Lung microvascular endothelial cell (primary cell): ENCODE results near the gene ETNK1. TPM values are rescaled to one million over a fixed set of nuclear protein-coding genes. Genes with fewer than 3 reads are reported as not detected.
A peak's percentile ranks its signal among the peaks of the same experiment; 100 is the strongest.
"Not testable (repeated sequence)": the region's sequence is repeated elsewhere in the genome, so short reads cannot be mapped to it uniquely, and the experiment has no call there.

Experiments used
- DNase-seq, 2 donors: peaks; one replicate each; pipeline versions ENCODE4 v3.0.0 to v3.0.0-alpha.2; 2010; ENCODE audit warnings: low read depth in 2 of 2
- total RNA-seq: library from RNA; depleted of rRNA; stranded (reverse); fragments of >200 nt; gene quantifications from 2 replicates; pipeline ENCODE4 v1.2.1, GENCODE V29; 2014

The ETNK1 gene
- total RNA-seq, 1 donor from 2014 or later, result 41.1 TPM

- peak; percentile 90 to 92 for DNase-seq
Measured at GRCh38 chr12:22687361-22688076, 62.5 kb downstream of the ETNK1 start.

- no peak for DNase-seq
Measured at GRCh38 chr12:22689876-22690275, 64.9 kb downstream of the ETNK1 start.

DNA sequence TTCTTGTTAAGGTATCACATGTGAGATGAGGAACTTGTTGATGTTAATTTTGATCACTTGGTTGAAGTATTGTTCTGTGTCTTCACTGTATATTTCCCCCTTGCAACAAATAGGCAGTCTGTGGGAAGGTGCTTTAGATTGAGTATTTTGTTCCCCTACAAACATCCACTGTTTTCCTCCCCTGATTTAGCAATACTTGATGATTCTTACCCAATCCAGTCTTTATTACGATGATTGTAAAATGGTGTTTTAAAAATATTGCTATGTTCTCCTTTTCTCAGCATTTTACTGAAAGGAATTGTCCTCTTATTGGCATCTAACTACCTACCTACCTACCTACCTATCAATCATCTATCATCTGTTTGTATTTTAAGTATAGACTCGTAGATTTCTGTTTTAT lies 66.3 kb downstream of the ETNK1 start:
- DNase-seq, result no peak

GRCh38 chr12:22692467-22692866 lies 67.5 kb downstream of the ETNK1 start:
- not testable (repeated sequence) for DNase-seq

- DNase-seq, result no peak
Measured at GRCh38 chr12:22692964-22693555, 68.1 kb downstream of the ETNK1 start.

DNA sequence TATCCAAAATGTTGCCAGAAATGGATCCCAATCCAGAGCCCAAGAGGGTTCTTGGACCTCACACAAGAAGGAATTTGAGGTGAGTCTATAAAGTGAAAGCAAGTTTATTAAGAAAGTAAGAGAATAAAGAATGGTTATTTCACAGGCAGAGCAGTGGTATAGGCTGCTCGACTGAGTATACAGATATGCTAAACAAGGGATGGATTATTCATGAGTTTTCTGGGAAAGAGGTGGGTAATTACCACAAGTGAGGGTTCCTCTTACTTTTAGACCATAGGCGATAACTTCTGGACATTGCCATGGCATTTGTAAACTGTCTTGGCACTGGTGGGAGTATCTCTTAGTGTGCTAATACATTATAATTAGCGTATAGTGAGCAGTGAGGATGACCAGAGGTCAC lies 73.6 kb downstream of the ETNK1 start:
- DNase-seq, result no peak

GRCh38 chr12:22699705-22700104 lies 74.7 kb downstream of the ETNK1 start:
- DNase-seq, result not testable (repeated sequence)

- peak in 1 of 2 donors; percentile 38 for DNase-seq
Measured at GRCh38 chr12:22700106-22700505, 75.1 kb downstream of the ETNK1 start.

GRCh38 chr12:22701216-22701809 lies 76.3 kb downstream of the ETNK1 start:
- not testable (repeated sequence) for DNase-seq

DNA sequence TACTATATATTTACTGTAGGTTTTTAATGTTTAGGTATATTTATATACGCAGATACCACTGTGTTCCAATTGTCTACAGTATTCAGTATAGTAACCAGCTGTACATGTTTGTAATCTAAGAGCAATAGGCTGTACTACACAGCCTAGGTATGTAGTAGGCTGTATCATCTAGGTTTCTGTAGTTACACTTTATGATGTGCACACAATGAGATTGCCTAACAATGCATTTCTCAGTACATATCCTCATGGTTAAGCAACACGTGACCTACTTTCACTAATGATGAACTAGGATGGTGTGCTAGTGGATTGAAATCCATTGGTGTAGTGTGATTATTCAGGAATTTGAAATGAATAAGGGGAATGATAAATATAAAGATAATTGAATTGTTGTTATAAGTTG lies 77.7 kb downstream of the ETNK1 start:
- DNase-seq, result no peak

DNA sequence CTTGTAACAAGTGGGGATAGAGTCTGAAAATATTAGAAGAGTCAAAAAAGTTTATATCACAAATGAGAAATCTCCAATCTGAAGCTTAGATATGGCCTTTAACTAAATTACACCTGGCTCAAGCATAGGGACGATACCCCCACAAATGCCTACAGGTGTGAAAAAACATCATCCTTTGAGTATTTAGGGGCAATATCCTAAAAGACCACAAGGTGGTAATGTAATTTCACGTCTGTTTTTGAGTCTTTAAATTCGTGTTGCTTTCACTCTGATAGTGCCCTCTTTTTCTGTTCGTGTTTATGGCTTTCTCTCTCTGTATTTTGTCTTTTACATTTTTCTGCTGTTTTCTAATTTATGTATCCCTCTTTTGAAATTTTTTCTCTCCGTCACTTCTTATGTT lies 84.3 kb downstream of the ETNK1 start:
- peak; percentile 17 to 44 for DNase-seq

GRCh38 chr12:22712083-22712482 lies 87.1 kb downstream of the ETNK1 start:
- DNase-seq, result no peak

GRCh38 chr12:22715254-22715653 lies 90.3 kb downstream of the ETNK1 start:
- no peak for DNase-seq

DNA sequence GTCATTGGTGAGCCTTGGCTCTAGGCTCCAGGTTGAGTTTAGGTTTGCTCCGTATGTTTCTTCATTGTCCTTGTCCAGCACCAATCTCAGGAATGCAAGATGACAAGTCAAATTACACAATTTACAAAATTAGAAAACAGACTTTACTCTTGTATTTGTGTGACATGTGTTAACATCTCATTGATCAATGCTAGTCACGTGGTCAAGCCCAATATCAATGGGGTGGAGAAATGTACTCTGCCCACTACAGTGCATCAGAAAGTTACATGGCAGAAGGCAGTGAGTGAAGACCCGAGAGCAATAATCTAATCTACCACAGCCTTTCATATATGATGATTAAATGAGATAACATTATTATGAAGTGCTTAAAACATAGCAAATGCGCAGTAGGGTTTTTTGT lies 94.8 kb downstream of the ETNK1 start:
- no peak for DNase-seq

DNA sequence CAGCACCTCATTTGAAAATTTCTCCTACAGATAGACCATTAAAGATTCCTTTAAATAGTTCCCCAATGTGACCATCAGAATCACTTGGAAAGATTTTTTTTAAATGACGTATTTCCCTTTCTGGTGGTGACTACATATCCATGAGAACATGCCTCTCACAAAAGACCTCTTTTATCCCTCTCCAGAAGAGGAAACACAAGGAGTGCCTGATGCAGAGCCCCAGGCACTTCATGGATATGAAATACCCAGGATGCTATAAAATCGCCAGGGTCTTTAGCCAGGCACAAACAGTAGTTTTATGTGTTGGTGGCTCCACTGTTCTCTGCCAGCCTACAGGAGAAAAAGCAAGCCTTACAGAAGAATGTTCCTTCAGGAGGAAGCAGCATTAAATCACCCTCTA lies 97.1 kb downstream of the ETNK1 start:
- no peak for DNase-seq

DNA sequence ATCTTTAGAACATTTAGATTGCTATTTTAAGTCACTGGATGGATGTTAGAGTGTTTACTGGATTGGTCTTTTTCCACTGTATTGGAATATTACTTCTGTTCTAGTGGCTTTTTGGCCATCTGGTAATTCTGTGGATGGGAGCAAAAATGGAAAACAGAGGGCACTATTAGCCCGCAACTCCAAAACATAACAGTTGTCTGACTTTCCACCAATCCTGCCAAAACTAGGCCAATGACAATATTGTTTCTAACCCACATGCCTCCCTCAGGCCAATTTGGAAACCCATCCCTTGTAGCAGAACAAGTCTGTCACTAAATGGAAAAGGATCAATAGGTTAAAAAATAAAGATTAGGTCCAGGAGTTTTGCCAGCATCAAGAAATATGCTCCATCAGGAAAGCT lies 97.8 kb downstream of the ETNK1 start:
- DNase-seq, result no peak

DNA sequence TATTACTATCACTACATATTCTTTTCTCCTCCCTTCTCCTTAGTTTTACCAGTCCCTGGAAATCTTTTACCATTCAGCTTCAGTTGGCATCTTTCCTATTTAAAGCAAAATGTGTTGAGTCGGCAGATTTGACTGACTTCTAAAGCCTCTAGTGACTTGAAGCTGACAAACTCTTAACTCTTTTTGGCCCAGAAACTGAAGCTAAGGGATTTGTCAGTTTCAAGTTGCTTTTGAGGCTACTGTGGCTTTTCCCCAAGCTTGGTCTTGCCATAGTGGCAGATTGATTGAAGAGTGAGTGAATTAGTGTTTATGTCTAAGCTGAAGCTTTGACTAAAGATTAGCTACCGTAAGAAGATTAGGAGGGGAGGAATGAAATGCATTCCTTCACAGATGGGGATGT lies 104.0 kb downstream of the ETNK1 start:
- no peak for DNase-seq

DNA sequence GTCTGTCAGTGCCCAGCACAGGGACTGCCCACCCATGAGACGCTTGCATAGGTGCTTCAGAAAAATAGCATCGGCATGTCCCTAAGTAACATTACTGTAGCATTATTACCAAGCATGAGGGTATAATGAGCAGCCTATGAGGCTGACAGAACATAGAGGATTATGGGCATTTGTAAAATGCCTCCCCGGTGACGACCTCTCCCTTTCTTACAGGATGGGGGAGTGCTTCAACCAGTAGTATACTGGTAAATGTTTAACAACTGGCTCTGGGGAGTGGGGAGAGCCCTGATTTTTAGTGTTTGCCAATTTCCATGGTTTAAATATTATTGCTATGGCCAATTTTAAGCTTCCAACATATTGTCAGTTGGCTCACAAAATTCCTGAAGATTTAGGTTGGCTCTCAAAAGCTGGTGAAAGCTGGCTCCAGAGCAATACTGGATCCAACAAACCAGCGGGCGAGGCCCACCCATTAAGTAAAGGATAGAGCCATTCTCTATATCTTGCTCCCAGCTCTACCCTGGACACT lies 104.5 kb downstream of the ETNK1 start:
- no peak for DNase-seq

DNA sequence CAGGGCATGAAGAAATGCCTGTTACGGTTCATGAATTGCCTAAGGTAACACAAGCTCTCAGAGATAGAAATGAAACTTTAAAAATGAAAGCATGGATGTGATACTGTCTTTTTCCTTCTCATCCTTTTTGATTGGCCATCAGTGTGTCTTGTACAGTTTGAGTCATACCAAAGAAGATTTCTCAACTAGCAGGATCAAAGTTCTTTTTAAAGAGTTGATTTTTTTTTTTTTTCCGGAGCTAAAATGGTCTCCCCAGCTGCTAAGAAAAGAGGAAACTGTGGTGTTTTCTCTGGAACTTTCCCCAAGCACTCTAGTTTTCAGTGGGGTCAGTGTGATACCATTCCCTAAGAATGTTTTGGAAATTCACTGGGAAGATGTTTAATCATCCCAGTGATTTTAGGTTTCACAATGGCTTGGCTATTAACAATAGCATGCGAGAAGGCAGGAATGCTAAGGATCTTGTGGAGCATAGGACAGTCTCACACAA lies 105.0 kb downstream of the ETNK1 start:
- DNase-seq, result peak in 1 of 2 donors; percentile 17

- DNase-seq, result no peak
Measured at GRCh38 chr12:22731236-22731635, 106.3 kb downstream of the ETNK1 start.

DNA sequence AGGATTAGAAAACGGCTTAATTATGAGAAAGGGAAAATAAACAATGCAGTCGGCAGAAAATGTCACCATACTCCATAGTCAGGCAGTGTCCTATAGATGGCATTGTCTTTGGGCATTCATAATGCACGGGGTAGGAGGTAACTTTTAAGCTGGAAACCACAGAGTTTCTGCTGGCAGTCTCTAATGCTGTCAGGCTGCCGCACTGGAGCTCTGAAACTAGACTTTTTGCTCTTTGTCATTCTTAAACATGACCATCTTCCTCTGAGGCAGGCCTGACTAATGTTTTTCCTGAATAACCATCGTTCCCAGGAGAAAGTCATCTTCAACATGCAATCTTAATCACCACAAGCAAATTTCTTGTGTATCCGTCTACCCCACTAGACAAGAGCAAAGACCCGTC lies 108.8 kb downstream of the ETNK1 start:
- no peak for DNase-seq

DNA sequence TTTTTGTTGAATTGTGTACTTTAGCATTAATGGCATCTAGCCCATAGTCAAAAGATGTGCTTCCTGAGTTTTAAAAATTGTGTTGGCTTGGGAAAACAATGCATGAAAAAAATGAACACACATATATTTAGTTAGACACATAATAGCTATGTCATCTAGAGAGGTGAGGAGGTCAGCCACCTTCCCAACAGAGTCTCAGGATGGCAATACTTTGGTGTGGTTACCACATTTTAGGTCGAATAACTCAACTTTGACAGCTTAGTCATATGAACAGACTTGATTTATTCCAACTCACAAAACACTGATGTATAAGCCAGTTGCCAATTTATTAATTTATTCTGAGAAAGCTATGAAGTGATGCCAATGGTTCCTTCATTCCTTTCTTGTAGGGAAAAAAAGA lies 114.0 kb downstream of the ETNK1 start:
- peak; percentile 49 to 65 for DNase-seq
